ENCODE measurements around the gene FMO4. TPM values are rescaled to one million over a fixed set of nuclear protein-coding genes. Genes with fewer than 3 reads are reported as not detected.
"Not testable (repeated sequence)": the region's sequence is repeated elsewhere in the genome, so short reads cannot be mapped to it uniquely, and the experiment has no call there.

The FMO4 gene
- polyA plus RNA-seq, 1 experiment: 1.2 TPM

- Histone ChIP-seq H3K9me3 (ENCODE audit: control insufficient read depth, insufficient read depth, low read length) (no peaks in the 10 kb centered on the region), H3K27me3 (ENCODE audit: control insufficient read depth, insufficient read depth, low read length) (no peaks in the 10 kb centered on the region), H3K4me3 (ENCODE audit: low read depth, low read length) (no peak overlapping the region), H3K27ac (ENCODE audit: low read depth, low read length) (no peak overlapping the region)
- POLR2A ChIA-PET: interaction anchor here (0.6 kb wide), 1 partner anchor 232 kb away, joined by 3 read pairs; no protein-coding TSS in a partner anchor
- CTCF ChIA-PET: interaction anchor here (0.6 to 3.0 kb wide), 74 partner anchors 9 to 1572 kb away, joined by 3 to 114 read pairs (median 5); partner anchors contain the start of genes FMO1 and PRRC2C
- no peak for DNase-seq (ENCODE audit: low read depth, low spot score)
- no peak for TF ChIP-seq CTCF (IDR thresholded peaks at IDR 0.05; ENCODE audit: low read depth, low read length)
These were observed 606 bp upstream of the FMO4 start for GRCh38 chr1:171313319-171313834.

- TF ChIP-seq CTCF (IDR thresholded peaks at IDR 0.05; ENCODE audit: low read depth, low read length): no peak
- Histone ChIP-seq H3K27ac (ENCODE audit: low read depth, low read length) (no peak overlapping the region), H3K27me3 (ENCODE audit: control insufficient read depth, insufficient read depth, low read length) (no peaks in the 10 kb centered on the region), H3K9me3 (ENCODE audit: control insufficient read depth, insufficient read depth, low read length) (no peaks in the 10 kb centered on the region), H3K4me3 (ENCODE audit: low read depth, low read length) (no peak overlapping the region)
- no peak for DNase-seq (ENCODE audit: low read depth, low spot score)
- ChIA-PET POLR2A (no interaction called here), CTCF (no interaction called here)
These were observed 15.3 kb downstream of the FMO4 start for GRCh38 chr1:171329251-171329650.

GRCh38 chr1:171334024-171334640 is 20.1 kb downstream of the FMO4 start:
- no peak overlapping the region for H3K27ac ChIP-seq (ENCODE audit: low read depth, low read length)
- no peak for TF ChIP-seq CTCF (IDR thresholded peaks at IDR 0.05; ENCODE audit: low read depth, low read length)
- CTCF ChIA-PET: interaction anchor here (1.1 to 1.4 kb wide), 2 partner anchors 20 to 89 kb away, joined by 3 read pairs; partner anchors contain the start of gene FMO4
- no peaks in the 10 kb centered on the region for H3K27me3 ChIP-seq (ENCODE audit: control insufficient read depth, insufficient read depth, low read length)
- POLR2A ChIA-PET: no interaction called here
- DNase-seq (ENCODE audit: low read depth, low spot score): no peak
- no peak overlapping the region for H3K4me3 ChIP-seq (ENCODE audit: low read depth, low read length)
- no peaks in the 10 kb centered on the region for H3K9me3 ChIP-seq (ENCODE audit: control insufficient read depth, insufficient read depth, low read length)

- TF ChIP-seq CTCF (IDR thresholded peaks at IDR 0.05; ENCODE audit: low read depth, low read length): no peak
- no peak overlapping the region for H3K27ac ChIP-seq (ENCODE audit: low read depth, low read length)
- ChIA-PET CTCF (interaction anchor here (1.2 kb wide), 1 partner anchor 22 kb away, joined by 8 read pairs; the partner anchor contains the start of gene FMO4), POLR2A (no interaction called here)
- H3K9me3 ChIP-seq (ENCODE audit: control insufficient read depth, insufficient read depth, low read length): no peaks in the 10 kb centered on the region
- no peak for DNase-seq (ENCODE audit: low read depth, low spot score)
- no peak overlapping the region for H3K4me3 ChIP-seq (ENCODE audit: low read depth, low read length)
- no peaks in the 10 kb centered on the region for H3K27me3 ChIP-seq (ENCODE audit: control insufficient read depth, insufficient read depth, low read length)
These were observed 22.0 kb downstream of the FMO4 start for GRCh38 chr1:171335964-171336363.

GRCh38 chr1:171339345-171339744 is 25.4 kb downstream of the FMO4 start:
- CTCF ChIA-PET: interaction anchor here (0.8 to 1.6 kb wide), 2 partner anchors 26 to 29 kb away, joined by 3 to 6 read pairs; partner anchors contain the start of gene FMO4

More at GRCh38 chr1:171339345-171339744, 25.4 kb downstream of the FMO4 start:
- H3K27me3 ChIP-seq (ENCODE audit: control insufficient read depth, insufficient read depth, low read length); H3K9me3 ChIP-seq (ENCODE audit: control insufficient read depth, insufficient read depth, low read length); DNase-seq (ENCODE audit: low read depth, low spot score); H3K27ac ChIP-seq (ENCODE audit: low read depth, low read length); H3K4me3 ChIP-seq (ENCODE audit: low read depth, low read length); POLR2A ChIA-PET: not testable (repeated sequence)
